Mesothelial cell of epicardium (in vitro differentiated cells): ENCODE results near the gene CCDC88B. TPM values are rescaled to one million over a fixed set of nuclear protein-coding genes. Genes with fewer than 3 reads are reported as not detected.

Source experiments
- DNase-seq, 2 experiments: peaks; one replicate each; pipeline ENCODE4 v3.0.0; 2021; ENCODE audit warnings: low spot score in 2 of 2; ENCODE audit not compliant: unreplicated experiment in 2 of 2
- H3K27ac Mint-ChIP-seq: 2 replicates; pipeline ENCODE4 v1.8.0; 2021; ENCODE audit warnings: mixed read lengths
- H3K27me3 Mint-ChIP-seq: 2 replicates; pipeline ENCODE4 v1.8.0; 2021; ENCODE audit warnings: low read depth, mixed read lengths
- H3K36me3 Mint-ChIP-seq: 2 replicates; pipeline ENCODE4 v1.8.0; 2021; ENCODE audit warnings: mixed read lengths
- H3K4me1 Mint-ChIP-seq: 2 replicates; pipeline ENCODE4 v1.8.0; 2021; ENCODE audit warnings: mixed read lengths
- H3K4me3 Mint-ChIP-seq: 2 replicates; pipeline ENCODE4 v1.8.0; 2021; ENCODE audit warnings: mild to moderate bottlenecking, moderate library complexity, mixed read lengths
- H3K9me3 Mint-ChIP-seq: 2 replicates; pipeline ENCODE4 v1.8.0; 2021; ENCODE audit warnings: mixed read lengths
- CTCF ChIP-seq: fragments of 200-600 bp; sonication (generic); IDR thresholded peaks from one replicate; pipeline ENCODE4 v1.5.0; 2021; ENCODE audit warnings: antibody characterized with exemption; ENCODE audit not compliant: unreplicated experiment
- total RNA-seq: library from RNA; stranded (reverse); gene quantifications from 3 replicates; pipeline ENCODE4 v1.2.1, GENCODE V29; 2021

The CCDC88B gene
- total RNA-seq, 1 donor from 2014 or later = 11.5 TPM

- no peaks in the 10 kb centered on the region for H3K36me3 Mint-ChIP-seq
- no peaks in the 10 kb centered on the region for H3K9me3 Mint-ChIP-seq
- DNase-seq = no peak
- H3K27ac Mint-ChIP-seq = no peak overlapping the region
- H3K4me3 Mint-ChIP-seq = no peak overlapping the region
- TF ChIP-seq CTCF = no peak
- H3K27me3 Mint-ChIP-seq = no peaks in the 10 kb centered on the region
- H3K4me1 Mint-ChIP-seq = no peaks in the 10 kb centered on the region
Observed at GRCh38 chr11:64348383-64349024, 8.5 kb downstream of the CCDC88B start.

DNA sequence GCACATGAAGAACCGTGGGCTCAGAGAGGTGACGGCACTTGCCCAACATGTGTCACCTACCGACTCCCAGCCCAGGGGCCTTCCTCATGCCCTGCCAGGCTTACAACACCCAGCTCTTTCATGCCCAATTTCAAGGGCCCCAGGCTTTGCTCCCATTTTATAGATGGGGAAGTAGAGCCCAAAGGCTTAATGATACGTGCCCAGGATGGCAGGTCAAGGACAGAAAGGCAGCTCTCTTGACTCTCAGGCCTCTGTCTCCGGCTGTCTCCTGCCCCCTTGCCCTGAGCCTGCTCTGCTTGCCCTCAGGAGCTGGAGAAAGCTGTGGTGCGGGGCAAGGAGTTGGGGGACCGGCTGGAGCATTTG lies 9.0 kb downstream of the CCDC88B start:
- no peaks in the 10 kb centered on the region for H3K4me1 Mint-ChIP-seq
- H3K27ac Mint-ChIP-seq = no peak overlapping the region
- no peak for TF ChIP-seq CTCF
- H3K4me3 Mint-ChIP-seq = no peak overlapping the region
- H3K27me3 Mint-ChIP-seq = no peaks in the 10 kb centered on the region
- H3K36me3 Mint-ChIP-seq = no peaks in the 10 kb centered on the region
- H3K9me3 Mint-ChIP-seq = no peaks in the 10 kb centered on the region
- no peak for DNase-seq

DNA sequence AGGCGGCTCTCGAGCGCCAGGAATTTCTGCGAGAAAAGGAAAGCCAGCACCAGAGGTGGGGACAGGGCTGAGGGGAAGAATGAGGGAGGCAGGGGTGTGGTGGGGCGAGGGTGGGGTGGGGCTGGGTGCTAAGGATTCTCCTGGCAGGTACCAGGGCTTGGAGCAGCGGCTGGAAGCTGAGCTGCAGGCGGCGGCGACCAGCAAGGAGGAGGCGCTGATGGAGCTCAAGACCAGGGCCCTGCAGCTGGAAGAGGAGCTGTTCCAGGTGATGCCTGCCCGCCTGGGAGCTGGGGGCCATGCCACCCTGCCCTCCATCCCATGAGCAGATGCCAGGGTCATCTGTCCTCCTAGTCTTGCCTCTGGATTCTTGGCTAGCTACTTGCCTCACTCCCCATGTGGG lies 9.4 kb downstream of the CCDC88B start:
- no peak for DNase-seq
- Mint-ChIP-seq H3K36me3 (no peaks in the 10 kb centered on the region), H3K9me3 (no peaks in the 10 kb centered on the region), H3K27ac (no peak overlapping the region), H3K4me1 (no peaks in the 10 kb centered on the region), H3K4me3 (no peak overlapping the region), H3K27me3 (no peaks in the 10 kb centered on the region)
- no peak for TF ChIP-seq CTCF

DNA sequence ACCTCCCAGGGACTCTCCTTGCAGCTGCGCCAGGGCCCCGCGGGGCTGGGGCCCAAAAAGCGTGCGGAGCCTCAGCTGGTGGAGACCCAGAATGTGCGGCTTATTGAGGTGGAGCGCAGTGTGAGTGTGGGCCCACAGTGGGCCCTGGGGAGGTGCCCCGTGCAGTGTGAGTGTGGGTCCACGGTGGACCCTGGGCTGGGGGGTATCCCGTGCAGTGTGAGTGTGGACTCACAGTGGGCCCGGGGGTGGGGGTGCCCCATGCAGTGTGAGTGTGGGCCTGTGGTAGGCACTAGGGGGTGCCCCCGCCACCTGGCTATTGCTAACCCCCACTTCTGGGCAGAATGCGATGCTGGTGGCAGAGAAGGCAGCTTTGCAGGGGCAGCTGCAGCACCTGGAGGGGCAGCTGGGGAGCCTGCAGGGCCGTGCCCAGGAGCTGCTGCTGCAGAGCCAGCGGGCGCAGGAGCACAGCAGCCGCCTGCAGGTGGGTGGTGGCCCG lies 11.2 kb downstream of the CCDC88B start:
- no peaks in the 10 kb centered on the region for H3K27me3 Mint-ChIP-seq
- H3K36me3 Mint-ChIP-seq = no peaks in the 10 kb centered on the region
- no peak for DNase-seq
- H3K4me1 Mint-ChIP-seq = peaks cover 2% of the 10 kb centered on the region
- H3K9me3 Mint-ChIP-seq = no peaks in the 10 kb centered on the region
- H3K4me3 Mint-ChIP-seq = no peak overlapping the region
- TF ChIP-seq CTCF = no peak
- H3K27ac Mint-ChIP-seq = no peak overlapping the region

- peaks cover 7% of the 10 kb centered on the region for H3K4me1 Mint-ChIP-seq
- no peak for TF ChIP-seq CTCF
- H3K36me3 Mint-ChIP-seq = no peaks in the 10 kb centered on the region
- no peak overlapping the region for H3K4me3 Mint-ChIP-seq
- H3K9me3 Mint-ChIP-seq = no peaks in the 10 kb centered on the region
- H3K27me3 Mint-ChIP-seq = no peaks in the 10 kb centered on the region
- no peak for DNase-seq
- no peak overlapping the region for H3K27ac Mint-ChIP-seq
Observed at GRCh38 chr11:64352099-64352994, 12.3 kb downstream of the CCDC88B start.
